IMR-90 (cell line): ENCODE data around the gene KLHL12. TPM values are rescaled to one million over a fixed set of nuclear protein-coding genes. Genes with fewer than 3 reads are reported as not detected.

Source experiments
- ATAC-seq: fragments of 200-7000 bp; cut with Tn5 transposase; 2 replicates; pipeline ENCODE4 v1.9.1; 2020; ENCODE audit warnings: low read depth, mild to moderate bottlenecking, moderate library complexity
- BruUV-seq: library from RNA; stranded (reverse); fragments of 400-500 nt; replicated peaks from 2 replicates; lab custom pipeline; 2021; lab: Mats Ljungman, UMichigan
- CTCF ChIA-PET: fragments of 300-600 bp; formaldehyde crosslinking; extraction: SDS; loops from one replicate; lab custom pipeline; 2021; ENCODE audit warnings: antibody characterized with exemption; lab: Yijun Ruan, JAX
- POLR2A ChIA-PET: fragments of 300-600 bp; sonication (Branson Sonifier 250); formaldehyde crosslinking; loops from one replicate; lab custom pipeline; 2022; ENCODE audit warnings: antibody characterized with exemption; ENCODE audit not compliant: unreplicated experiment; lab: Charles Lee
- DNase-seq: peaks from one replicate; pipeline ENCODE4 v3.0.0; 2013
- H2AFZ ChIP-seq: replicated peaks from 2 replicates; pipeline ENCODE3; 2013; ENCODE audit warnings: low read length, mild to moderate bottlenecking; ENCODE audit not compliant: poor library complexity
- H2AK5ac ChIP-seq: 2 replicates; pipeline ENCODE4 v1.6.1; 2013; ENCODE audit warnings: low read depth, low read length, inconsistent platforms
- H2AK9ac ChIP-seq: replicated peaks from 2 replicates; pipeline ENCODE3; 2013; ENCODE audit warnings: mild to moderate bottlenecking, low read depth, low read length, moderate library complexity; ENCODE audit not compliant: poor library complexity
- H2BK120ac ChIP-seq: 2 replicates; pipeline ENCODE4 v1.6.1; 2013; ENCODE audit warnings: low read depth, low read length, inconsistent platforms
- H2BK15ac ChIP-seq: 3 replicates; pipeline ENCODE4 v1.6.1; 2013; ENCODE audit warnings: low read depth, low read length, inconsistent platforms
- H2BK20ac ChIP-seq: 2 replicates; pipeline ENCODE4 v1.6.1; 2013; ENCODE audit warnings: low read depth, mild to moderate bottlenecking, inconsistent platforms, low read length, moderate library complexity
- H2BK5ac ChIP-seq: 2 replicates; pipeline ENCODE4 v1.6.1; 2013; ENCODE audit warnings: mild to moderate bottlenecking, low read depth, low read length, inconsistent platforms; ENCODE audit not compliant: poor library complexity, severe bottlenecking
- H3K14ac ChIP-seq: replicated peaks from 2 replicates; pipeline ENCODE4 v1.6.1; 2013; ENCODE audit warnings: low read depth, low read length, inconsistent platforms
- H3K18ac ChIP-seq: 2 replicates; pipeline ENCODE4 v1.6.1; 2013; ENCODE audit warnings: low read depth, low read length, control low read depth
- H3K23ac ChIP-seq: 2 replicates; pipeline ENCODE4 v1.6.1; 2013; ENCODE audit warnings: low read depth, low read length, inconsistent platforms
- H3K27ac ChIP-seq: 2 replicates; pipeline ENCODE4 v1.5.1; 2013; ENCODE audit warnings: mild to moderate bottlenecking, control low read depth, low read length; ENCODE audit not compliant: insufficient read depth
- H3K27me3 ChIP-seq: 2 replicates; pipeline ENCODE4 v1.6.1; 2013; ENCODE audit warnings: low read length; ENCODE audit not compliant: control insufficient read depth, insufficient read depth
- H3K36me3 ChIP-seq: 2 replicates; pipeline ENCODE4 v1.6.1; 2013; ENCODE audit warnings: low read length, mixed read lengths; ENCODE audit not compliant: control insufficient read depth, insufficient read depth
- H3K4ac ChIP-seq: 2 replicates; pipeline ENCODE4 v1.6.1; 2013; ENCODE audit warnings: low read depth, low read length, inconsistent platforms
- H3K4me1 ChIP-seq: 2 replicates; pipeline ENCODE4 v1.6.1; 2013; ENCODE audit warnings: low read length, mixed read lengths; ENCODE audit not compliant: control insufficient read depth, insufficient read depth
- H3K4me2 ChIP-seq: 2 replicates; pipeline ENCODE4 v1.6.1; 2013; ENCODE audit warnings: low read depth, mild to moderate bottlenecking, control low read depth, low read length, moderate library complexity
- H3K4me3 ChIP-seq: 2 replicates; pipeline ENCODE4 v1.5.1; 2013; ENCODE audit warnings: low read depth, mild to moderate bottlenecking, control low read depth, low read length, moderate library complexity; ENCODE audit not compliant: insufficient read depth
- H3K56ac ChIP-seq: 2 replicates; pipeline ENCODE4 v1.6.1; 2013; ENCODE audit warnings: low read length, inconsistent platforms; ENCODE audit not compliant: insufficient read depth; ENCODE audit errors: extremely low read depth
- H3K79me1 ChIP-seq, 2 experiments: 2 replicates each; pipeline ENCODE4 v1.6.1; 2013; ENCODE audit warnings: low read length in 2 of 2, inconsistent platforms in 1 of 2, low read depth in 1 of 2
- H3K9ac ChIP-seq: 2 replicates; pipeline ENCODE4 v1.6.1; 2013; ENCODE audit warnings: low read depth, low read length, control low read depth
- H3K9me1 ChIP-seq: 2 replicates; pipeline ENCODE4 v1.6.1; 2013; ENCODE audit warnings: low read length, inconsistent platforms; ENCODE audit not compliant: insufficient read depth
- H3K9me3 ChIP-seq: 2 replicates; pipeline ENCODE4 v1.6.1; 2013; ENCODE audit warnings: low read length; ENCODE audit not compliant: control insufficient read depth, insufficient read depth
- H4K20me1 ChIP-seq: 2 replicates; pipeline ENCODE4 v1.6.1; 2013; ENCODE audit warnings: low read length, inconsistent platforms; ENCODE audit not compliant: insufficient read depth
- H4K5ac ChIP-seq: 2 replicates; pipeline ENCODE4 v1.6.1; 2013; ENCODE audit warnings: mild to moderate bottlenecking, low read depth, low read length, control low read depth
- H4K8ac ChIP-seq, 2 experiments: 2 replicates each; pipeline ENCODE4 v1.6.1; 2013; ENCODE audit warnings: low read depth in 2 of 2, low read length in 2 of 2, control low read depth in 1 of 2, inconsistent platforms in 1 of 2
- H4K91ac ChIP-seq: 2 replicates; pipeline ENCODE4 v1.6.1; 2013; ENCODE audit warnings: low read depth, low read length, inconsistent platforms; ENCODE audit not compliant: insufficient read depth
- CEBPB ChIP-seq: IDR thresholded peaks from 2 replicates; pipeline ENCODE4 v1.6.1; 2012; ENCODE audit warnings: low read depth, low read length, improper control_type of control experiment
- CHD1 ChIP-seq: IDR thresholded peaks from 2 replicates; pipeline ENCODE4 v1.6.1; 2012; ENCODE audit warnings: low read depth, low read length, improper control_type of control experiment
- CTCF ChIP-seq: conservative IDR thresholded peaks from 2 replicates; pipeline ENCODE4 v1.5.1; 2012; ENCODE audit warnings: mild to moderate bottlenecking, low read depth, low read length, improper control_type of control experiment
- ELK1 ChIP-seq: fragments of 150-350 bp; IDR thresholded peaks from 2 replicates; pipeline ENCODE4 v1.6.1; 2016; ENCODE audit warnings: low read depth, mild to moderate bottlenecking, low read length, moderate library complexity, borderline replicate concordance
- MAFK ChIP-seq: IDR thresholded peaks from 2 replicates; pipeline ENCODE4 v1.6.1; 2012; ENCODE audit warnings: low read depth, low read length, improper control_type of control experiment
- MAZ ChIP-seq: IDR thresholded peaks from 2 replicates; pipeline ENCODE4 v1.6.1; 2012; ENCODE audit warnings: low read depth, mild to moderate bottlenecking, low read length, improper control_type of control experiment, moderate library complexity, borderline replicate concordance
- MXI1 ChIP-seq: IDR thresholded peaks from 2 replicates; pipeline ENCODE4 v1.6.1; 2012; ENCODE audit warnings: low read depth, mild to moderate bottlenecking, low read length, moderate library complexity, borderline replicate concordance
- RFX5 ChIP-seq: IDR thresholded peaks from 2 replicates; pipeline ENCODE4 v1.8.0; 2012; ENCODE audit warnings: low read depth, mild to moderate bottlenecking, low read length, moderate library complexity
- WGBS, 2 experiments: methylation state at CpG; one replicate each; pipeline versions ENCODE4 v1.1.5 to v1.1.7; 2013; ENCODE audit warnings: missing lambda C conversion rate in 2 of 2; ENCODE audit not compliant: insufficient read length in 1 of 2; ENCODE audit errors: extremely low coverage in 2 of 2; 5-methylcytosine and 5-hydroxymethylcytosine counted together
- dilution Hi-C: fragments of 300-500 bp; cut with HindIII; formaldehyde crosslinking; loops from one replicate; pipeline ENCODE4 v1.14.3; 2018; ENCODE audit warnings: low sequenced_read_pairs; ENCODE audit not compliant: unreplicated experiment
- in situ Hi-C: fragments of 300-500 bp; cut with MboI; formaldehyde crosslinking; loops from 3 replicates; pipeline ENCODE4 v1.14.3; 2019; ENCODE audit warnings: low sequenced_read_pairs, inconsistent platforms, mixed read lengths
- intact Hi-C: fragments of 100-400 bp; cut with micrococcal nuclease; formaldehyde crosslinking; loops from 2 replicates; pipeline ENCODE4 v1.10.0; 2022
- polyA plus RNA-seq, 3 experiments: library from polyadenylated mRNA; depleted of rRNA; stranded (reverse); fragments of >200 nt; gene quantifications; 2 replicates each; pipeline ENCODE4 v1.2.3, GENCODE V29; 2012; ENCODE audit warnings: low replicate concordance in 1 of 3
- total RNA-seq: library from RNA; depleted of rRNA; stranded (reverse); fragments of >200 nt; gene quantifications from 2 replicates; pipeline ENCODE4 v1.2.3, GENCODE V29; 2012

KLHL12 gene
- total and polyA plus RNA-seq, 2 of the 4 experiments (the other 2 are of a cell fraction) = 17.2 to 38.4 TPM

- TF ChIP-seq MAFK = no peak
- no peak for TF ChIP-seq CEBPB
- TF ChIP-seq MAZ = no peak
- no peak for TF ChIP-seq CHD1
Measured at GRCh38 chr1:202888221-202888530, 38.9 kb downstream of the KLHL12 start (continued).

GRCh38 chr1:202880961-202881460 lies 46.0 kb downstream of the KLHL12 start:
- ChIA-PET POLR2A (no interaction called here), CTCF (interaction anchor here (0.6 kb wide), 1 partner anchor 27 kb away, joined by 5 read pairs; no protein-coding TSS in a partner anchor)
- Histone ChIP-seq H2AK9ac (no peak overlapping the region), H3K36me3 (peaks cover 4% of the 10 kb centered on the region), H3K9me3 (no peaks in the 10 kb centered on the region), H4K5ac (no peak overlapping the region), H3K79me1 (peaks cover 13 to 27% of the 10 kb centered on the region in 2 experiments), H3K4ac (no peak overlapping the region), H2BK20ac (no peak overlapping the region), H3K56ac (no peak overlapping the region), H4K20me1 (peaks cover 5% of the 10 kb centered on the region; the same call in 1 of the 2 replicates), H2AK5ac (no peak overlapping the region), H2BK5ac (no peak overlapping the region), H4K8ac (no peak overlapping the region), H3K4me3 (no peak overlapping the region), H3K14ac (no peak overlapping the region), H2AFZ (no peak overlapping the region), H3K27ac (no peak overlapping the region), H2BK120ac (no peak overlapping the region), H4K91ac (no peak overlapping the region), H3K9ac (no peak overlapping the region), H2BK15ac (no peak overlapping the region), H3K4me1 (no peaks in the 10 kb centered on the region), H3K27me3 (no peaks in the 10 kb centered on the region), H3K23ac (no peak overlapping the region), H3K18ac (no peak overlapping the region), H3K9me1 (peaks cover 4% of the 10 kb centered on the region; the same call in 1 of the 2 replicates), H3K4me2 (no peak overlapping the region)
- WGBS, 2 experiments = 100% methylated on average over 1 of the region's 10 CpGs; no CpG with 5 or more reads in 1 of the 2 experiments
- dilution Hi-C loops = no loop called here
- no peak for ATAC-seq
- BruUV-seq = no TSS peak
- in situ Hi-C loops = no loop called here
- DNase-seq = no peak
- TF ChIP-seq MAZ (no peak), ELK1 (no peak), MXI1 (no peak), CEBPB (no peak), RFX5 (no peak), CHD1 (no peak), CTCF (no peak), MAFK (no peak)
- intact Hi-C loops = no loop called here
